ENCODE data around the gene C17orf58. TPM values are rescaled to one million over a fixed set of nuclear protein-coding genes. Genes with fewer than 3 reads are reported as not detected.

C17orf58 gene
- polyA plus RNA-seq, 1 donor: 17.1 TPM

GRCh38 chr17:67950945-67951344, 45.3 kb downstream of the C17orf58 start:
- no peak for DNase-seq

GRCh38 chr17:67947325-67947813, 48.9 kb downstream of the C17orf58 start:
- no peak for DNase-seq

GRCh38 chr17:67946513-67946912, 49.8 kb downstream of the C17orf58 start:
- no peak for DNase-seq

- DNase-seq: no peak
Observed at GRCh38 chr17:67944035-67944434, 52.2 kb downstream of the C17orf58 start.

GRCh38 chr17:67942810-67943209, 53.5 kb downstream of the C17orf58 start:
- no peak for DNase-seq

Other genes starting within 250 kb of the C17orf58 start
- gene BPTF, start 171.0 kb downstream of the C17orf58 start, polyA plus RNA-seq (ENCODE audit: insufficient read length): 56.3 TPM
- 41.0 TPM for gene KPNA2, start 39.3 kb upstream of the C17orf58 start, polyA plus RNA-seq (ENCODE audit: insufficient read length)